IMR-90 (cell line): ENCODE data around the gene DELE1. TPM values are rescaled to one million over a fixed set of nuclear protein-coding genes. Genes with fewer than 3 reads are reported as not detected.

Experiments used
- ATAC-seq: fragments of 200-7000 bp; cut with Tn5 transposase; 2 replicates; pipeline ENCODE4 v1.9.1; 2020; ENCODE audit warnings: low read depth, mild to moderate bottlenecking, moderate library complexity
- BruUV-seq: library from RNA; stranded (reverse); fragments of 400-500 nt; replicated peaks from 2 replicates; lab custom pipeline; 2021; lab: Mats Ljungman, UMichigan
- CTCF ChIA-PET: fragments of 300-600 bp; formaldehyde crosslinking; extraction: SDS; loops from one replicate; lab custom pipeline; 2021; ENCODE audit warnings: antibody characterized with exemption; lab: Yijun Ruan, JAX
- POLR2A ChIA-PET: fragments of 300-600 bp; sonication (Branson Sonifier 250); formaldehyde crosslinking; loops from one replicate; lab custom pipeline; 2022; ENCODE audit warnings: antibody characterized with exemption; ENCODE audit not compliant: unreplicated experiment; lab: Charles Lee
- DNase-seq: peaks from one replicate; pipeline ENCODE4 v3.0.0; 2013
- H2AFZ ChIP-seq: replicated peaks from 2 replicates; pipeline ENCODE3; 2013; ENCODE audit warnings: low read length, mild to moderate bottlenecking; ENCODE audit not compliant: poor library complexity
- H2AK5ac ChIP-seq: 2 replicates; pipeline ENCODE4 v1.6.1; 2013; ENCODE audit warnings: low read depth, low read length, inconsistent platforms
- H2AK9ac ChIP-seq: replicated peaks from 2 replicates; pipeline ENCODE3; 2013; ENCODE audit warnings: mild to moderate bottlenecking, low read depth, low read length, moderate library complexity; ENCODE audit not compliant: poor library complexity
- H2BK120ac ChIP-seq: 2 replicates; pipeline ENCODE4 v1.6.1; 2013; ENCODE audit warnings: low read depth, low read length, inconsistent platforms
- H2BK15ac ChIP-seq: 3 replicates; pipeline ENCODE4 v1.6.1; 2013; ENCODE audit warnings: low read depth, low read length, inconsistent platforms
- H2BK20ac ChIP-seq: 2 replicates; pipeline ENCODE4 v1.6.1; 2013; ENCODE audit warnings: low read depth, mild to moderate bottlenecking, inconsistent platforms, low read length, moderate library complexity
- H2BK5ac ChIP-seq: 2 replicates; pipeline ENCODE4 v1.6.1; 2013; ENCODE audit warnings: mild to moderate bottlenecking, low read depth, low read length, inconsistent platforms; ENCODE audit not compliant: poor library complexity, severe bottlenecking
- H3K14ac ChIP-seq: replicated peaks from 2 replicates; pipeline ENCODE4 v1.6.1; 2013; ENCODE audit warnings: low read depth, low read length, inconsistent platforms
- H3K18ac ChIP-seq: 2 replicates; pipeline ENCODE4 v1.6.1; 2013; ENCODE audit warnings: low read depth, low read length, control low read depth
- H3K23ac ChIP-seq: 2 replicates; pipeline ENCODE4 v1.6.1; 2013; ENCODE audit warnings: low read depth, low read length, inconsistent platforms
- H3K27ac ChIP-seq: 2 replicates; pipeline ENCODE4 v1.5.1; 2013; ENCODE audit warnings: mild to moderate bottlenecking, control low read depth, low read length; ENCODE audit not compliant: insufficient read depth
- H3K27me3 ChIP-seq: 2 replicates; pipeline ENCODE4 v1.6.1; 2013; ENCODE audit warnings: low read length; ENCODE audit not compliant: control insufficient read depth, insufficient read depth
- H3K36me3 ChIP-seq: 2 replicates; pipeline ENCODE4 v1.6.1; 2013; ENCODE audit warnings: low read length, mixed read lengths; ENCODE audit not compliant: control insufficient read depth, insufficient read depth
- H3K4ac ChIP-seq: 2 replicates; pipeline ENCODE4 v1.6.1; 2013; ENCODE audit warnings: low read depth, low read length, inconsistent platforms
- H3K4me1 ChIP-seq: 2 replicates; pipeline ENCODE4 v1.6.1; 2013; ENCODE audit warnings: low read length, mixed read lengths; ENCODE audit not compliant: control insufficient read depth, insufficient read depth
- H3K4me2 ChIP-seq: 2 replicates; pipeline ENCODE4 v1.6.1; 2013; ENCODE audit warnings: low read depth, mild to moderate bottlenecking, control low read depth, low read length, moderate library complexity
- H3K4me3 ChIP-seq: 2 replicates; pipeline ENCODE4 v1.5.1; 2013; ENCODE audit warnings: low read depth, mild to moderate bottlenecking, control low read depth, low read length, moderate library complexity; ENCODE audit not compliant: insufficient read depth
- H3K56ac ChIP-seq: 2 replicates; pipeline ENCODE4 v1.6.1; 2013; ENCODE audit warnings: low read length, inconsistent platforms; ENCODE audit not compliant: insufficient read depth; ENCODE audit errors: extremely low read depth
- H3K79me1 ChIP-seq, 2 experiments: 2 replicates each; pipeline ENCODE4 v1.6.1; 2013; ENCODE audit warnings: low read length in 2 of 2, inconsistent platforms in 1 of 2, low read depth in 1 of 2
- H3K9ac ChIP-seq: 2 replicates; pipeline ENCODE4 v1.6.1; 2013; ENCODE audit warnings: low read depth, low read length, control low read depth
- H3K9me1 ChIP-seq: 2 replicates; pipeline ENCODE4 v1.6.1; 2013; ENCODE audit warnings: low read length, inconsistent platforms; ENCODE audit not compliant: insufficient read depth
- H3K9me3 ChIP-seq: 2 replicates; pipeline ENCODE4 v1.6.1; 2013; ENCODE audit warnings: low read length; ENCODE audit not compliant: control insufficient read depth, insufficient read depth
- H4K20me1 ChIP-seq: 2 replicates; pipeline ENCODE4 v1.6.1; 2013; ENCODE audit warnings: low read length, inconsistent platforms; ENCODE audit not compliant: insufficient read depth
- H4K5ac ChIP-seq: 2 replicates; pipeline ENCODE4 v1.6.1; 2013; ENCODE audit warnings: mild to moderate bottlenecking, low read depth, low read length, control low read depth
- H4K8ac ChIP-seq, 2 experiments: 2 replicates each; pipeline ENCODE4 v1.6.1; 2013; ENCODE audit warnings: low read depth in 2 of 2, low read length in 2 of 2, control low read depth in 1 of 2, inconsistent platforms in 1 of 2
- H4K91ac ChIP-seq: 2 replicates; pipeline ENCODE4 v1.6.1; 2013; ENCODE audit warnings: low read depth, low read length, inconsistent platforms; ENCODE audit not compliant: insufficient read depth
- BHLHE40 ChIP-seq: fragments of 150-350 bp; IDR thresholded peaks from 2 replicates; pipeline ENCODE4 v1.6.1; 2016; ENCODE audit warnings: mild to moderate bottlenecking, low read depth, low read length
- CEBPB ChIP-seq: IDR thresholded peaks from 2 replicates; pipeline ENCODE4 v1.6.1; 2012; ENCODE audit warnings: low read depth, low read length, improper control_type of control experiment
- CHD1 ChIP-seq: IDR thresholded peaks from 2 replicates; pipeline ENCODE4 v1.6.1; 2012; ENCODE audit warnings: low read depth, low read length, improper control_type of control experiment
- FOS ChIP-seq: fragments of 150-350 bp; IDR thresholded peaks from 2 replicates; pipeline ENCODE4 v1.6.1; 2016; ENCODE audit warnings: low read depth, low read length
- MAFK ChIP-seq: IDR thresholded peaks from 2 replicates; pipeline ENCODE4 v1.6.1; 2012; ENCODE audit warnings: low read depth, low read length, improper control_type of control experiment
- MAZ ChIP-seq: IDR thresholded peaks from 2 replicates; pipeline ENCODE4 v1.6.1; 2012; ENCODE audit warnings: low read depth, mild to moderate bottlenecking, low read length, improper control_type of control experiment, moderate library complexity, borderline replicate concordance
- MXI1 ChIP-seq: IDR thresholded peaks from 2 replicates; pipeline ENCODE4 v1.6.1; 2012; ENCODE audit warnings: low read depth, mild to moderate bottlenecking, low read length, moderate library complexity, borderline replicate concordance
- NFE2L2 ChIP-seq: fragments of 150-350 bp; IDR thresholded peaks from 2 replicates; pipeline ENCODE4 v1.6.1; 2016; ENCODE audit warnings: low read depth, mild to moderate bottlenecking, low read length
- POLR2A ChIP-seq: IDR thresholded peaks from 2 replicates; pipeline ENCODE4 v1.6.1; 2012; ENCODE audit warnings: mild to moderate bottlenecking, low read depth, low read length
- RAD21 ChIP-seq: IDR thresholded peaks from 2 replicates; pipeline ENCODE4 v1.6.1; 2012; ENCODE audit warnings: low read length, improper control_type of control experiment
- RCOR1 ChIP-seq: IDR thresholded peaks from 2 replicates; pipeline ENCODE4 v1.6.1; 2012; ENCODE audit warnings: mild to moderate bottlenecking, low read length, improper control_type of control experiment; ENCODE audit not compliant: insufficient replicate concordance
- RFX5 ChIP-seq: IDR thresholded peaks from 2 replicates; pipeline ENCODE4 v1.8.0; 2012; ENCODE audit warnings: low read depth, mild to moderate bottlenecking, low read length, moderate library complexity
- SMC3 ChIP-seq: fragments of 150-350 bp; IDR thresholded peaks from 2 replicates; pipeline ENCODE4 v1.6.1; 2016; ENCODE audit warnings: low read depth, mild to moderate bottlenecking, antibody characterized with exemption, low read length, moderate library complexity
- WGBS, 2 experiments: methylation state at CpG; one replicate each; pipeline versions ENCODE4 v1.1.5 to v1.1.7; 2013; ENCODE audit warnings: missing lambda C conversion rate in 2 of 2; ENCODE audit not compliant: insufficient read length in 1 of 2; ENCODE audit errors: extremely low coverage in 2 of 2; 5-methylcytosine and 5-hydroxymethylcytosine counted together
- dilution Hi-C: fragments of 300-500 bp; cut with HindIII; formaldehyde crosslinking; loops from one replicate; pipeline ENCODE4 v1.14.3; 2018; ENCODE audit warnings: low sequenced_read_pairs; ENCODE audit not compliant: unreplicated experiment
- in situ Hi-C: fragments of 300-500 bp; cut with MboI; formaldehyde crosslinking; loops from 3 replicates; pipeline ENCODE4 v1.14.3; 2019; ENCODE audit warnings: low sequenced_read_pairs, inconsistent platforms, mixed read lengths
- intact Hi-C: fragments of 100-400 bp; cut with micrococcal nuclease; formaldehyde crosslinking; loops from 2 replicates; pipeline ENCODE4 v1.10.0; 2022
- polyA plus RNA-seq, 3 experiments: library from polyadenylated mRNA; depleted of rRNA; stranded (reverse); fragments of >200 nt; gene quantifications; 2 replicates each; pipeline ENCODE4 v1.2.3, GENCODE V29; 2012; ENCODE audit warnings: low replicate concordance in 1 of 3
- total RNA-seq: library from RNA; depleted of rRNA; stranded (reverse); fragments of >200 nt; gene quantifications from 2 replicates; pipeline ENCODE4 v1.2.3, GENCODE V29; 2012
- TF ChIP-seq, protein P1 (sequence below): fragments of 150-350 bp; IDR thresholded peaks from 2 replicates; pipeline ENCODE4 v1.6.1; 2017; ENCODE audit warnings: mild to moderate bottlenecking, antibody characterized with exemption, low read length, low read depth
- TF ChIP-seq, protein P2 (sequence below): conservative IDR thresholded peaks from 2 replicates; pipeline ENCODE4 v1.5.1; 2012; ENCODE audit warnings: mild to moderate bottlenecking, low read depth, low read length, improper control_type of control experiment
- TF ChIP-seq, protein P3 (sequence below): fragments of 150-350 bp; IDR thresholded peaks from 2 replicates; pipeline ENCODE4 v1.6.1; 2016; ENCODE audit warnings: low read depth, mild to moderate bottlenecking, low read length, moderate library complexity, borderline replicate concordance

DELE1 gene
- total and polyA plus RNA-seq, 2 of the 4 experiments (the other 2 are of a cell fraction) = 28.0 to 66.1 TPM

DNA sequence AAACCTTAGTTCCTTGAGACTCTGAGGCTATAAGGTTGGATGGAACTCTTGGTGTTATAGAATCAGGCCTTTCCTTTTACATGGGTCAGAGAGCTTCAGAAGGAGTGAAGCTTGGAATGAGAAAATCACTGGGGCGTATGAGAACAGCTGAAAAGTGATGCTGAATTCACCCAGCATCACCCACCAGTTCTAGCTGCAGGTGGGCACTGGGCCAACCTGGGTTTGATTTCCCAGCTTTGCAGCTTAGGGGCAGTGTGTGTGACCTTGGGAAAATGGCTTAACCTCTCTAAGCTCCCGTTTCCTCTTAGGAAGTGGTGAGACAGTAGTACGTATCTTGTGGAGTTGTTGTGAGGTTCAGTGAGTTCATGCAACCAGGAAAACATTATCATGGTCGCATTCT, 23.6 kb downstream of the DELE1 start:
- dilution Hi-C loops = no loop called here
- TF ChIP-seq CEBPB (no peak), SMC3 (no peak), MAZ (no peak), FOS (no peak), POLR2A (no peak), RAD21 (no peak), BHLHE40 (no peak), NFE2L2 (no peak), RCOR1 (no peak), RFX5 (no peak), CHD1 (no peak), MXI1 (no peak), MAFK (no peak)
- TF ChIP-seq, protein P1, sequence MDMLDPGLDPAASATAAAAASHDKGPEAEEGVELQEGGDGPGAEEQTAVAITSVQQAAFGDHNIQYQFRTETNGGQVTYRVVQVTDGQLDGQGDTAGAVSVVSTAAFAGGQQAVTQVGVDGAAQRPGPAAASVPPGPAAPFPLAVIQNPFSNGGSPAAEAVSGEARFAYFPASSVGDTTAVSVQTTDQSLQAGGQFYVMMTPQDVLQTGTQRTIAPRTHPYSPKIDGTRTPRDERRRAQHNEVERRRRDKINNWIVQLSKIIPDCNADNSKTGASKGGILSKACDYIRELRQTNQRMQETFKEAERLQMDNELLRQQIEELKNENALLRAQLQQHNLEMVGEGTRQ = no peak
- TF ChIP-seq, protein P2, sequence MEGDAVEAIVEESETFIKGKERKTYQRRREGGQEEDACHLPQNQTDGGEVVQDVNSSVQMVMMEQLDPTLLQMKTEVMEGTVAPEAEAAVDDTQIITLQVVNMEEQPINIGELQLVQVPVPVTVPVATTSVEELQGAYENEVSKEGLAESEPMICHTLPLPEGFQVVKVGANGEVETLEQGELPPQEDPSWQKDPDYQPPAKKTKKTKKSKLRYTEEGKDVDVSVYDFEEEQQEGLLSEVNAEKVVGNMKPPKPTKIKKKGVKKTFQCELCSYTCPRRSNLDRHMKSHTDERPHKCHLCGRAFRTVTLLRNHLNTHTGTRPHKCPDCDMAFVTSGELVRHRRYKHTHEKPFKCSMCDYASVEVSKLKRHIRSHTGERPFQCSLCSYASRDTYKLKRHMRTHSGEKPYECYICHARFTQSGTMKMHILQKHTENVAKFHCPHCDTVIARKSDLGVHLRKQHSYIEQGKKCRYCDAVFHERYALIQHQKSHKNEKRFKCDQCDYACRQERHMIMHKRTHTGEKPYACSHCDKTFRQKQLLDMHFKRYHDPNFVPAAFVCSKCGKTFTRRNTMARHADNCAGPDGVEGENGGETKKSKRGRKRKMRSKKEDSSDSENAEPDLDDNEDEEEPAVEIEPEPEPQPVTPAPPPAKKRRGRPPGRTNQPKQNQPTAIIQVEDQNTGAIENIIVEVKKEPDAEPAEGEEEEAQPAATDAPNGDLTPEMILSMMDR = no peak
- TF ChIP-seq, protein P3, sequence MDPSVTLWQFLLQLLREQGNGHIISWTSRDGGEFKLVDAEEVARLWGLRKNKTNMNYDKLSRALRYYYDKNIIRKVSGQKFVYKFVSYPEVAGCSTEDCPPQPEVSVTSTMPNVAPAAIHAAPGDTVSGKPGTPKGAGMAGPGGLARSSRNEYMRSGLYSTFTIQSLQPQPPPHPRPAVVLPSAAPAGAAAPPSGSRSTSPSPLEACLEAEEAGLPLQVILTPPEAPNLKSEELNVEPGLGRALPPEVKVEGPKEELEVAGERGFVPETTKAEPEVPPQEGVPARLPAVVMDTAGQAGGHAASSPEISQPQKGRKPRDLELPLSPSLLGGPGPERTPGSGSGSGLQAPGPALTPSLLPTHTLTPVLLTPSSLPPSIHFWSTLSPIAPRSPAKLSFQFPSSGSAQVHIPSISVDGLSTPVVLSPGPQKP = no peak
- Histone ChIP-seq H4K5ac (no peak overlapping the region), H3K36me3 (no peaks in the 10 kb centered on the region), H3K27ac (no peak overlapping the region), H3K27me3 (peaks cover 13% of the 10 kb centered on the region), H3K4me1 (no peaks in the 10 kb centered on the region), H2BK5ac (no peak overlapping the region), H4K20me1 (no peaks in the 10 kb centered on the region), H3K4me2 (no peak overlapping the region), H2AFZ (no peak overlapping the region), H2BK15ac (no peak overlapping the region), H3K9me1 (no peaks in the 10 kb centered on the region), H4K8ac (no peak overlapping the region), H3K9me3 (no peaks in the 10 kb centered on the region), H3K79me1 (no peaks in the 10 kb centered on the region), H3K23ac (no peak overlapping the region), H3K14ac (no peak overlapping the region), H2BK20ac (no peak overlapping the region), H2AK9ac (no peak overlapping the region), H3K4ac (no peak overlapping the region), H3K18ac (no peak overlapping the region), H2AK5ac (no peak overlapping the region), H4K91ac (no peak overlapping the region), H3K4me3 (no peak overlapping the region), H3K56ac (no peak overlapping the region), H3K9ac (no peak overlapping the region), H2BK120ac (no peak overlapping the region)
- ChIA-PET POLR2A (no interaction called here), CTCF (interaction anchor here (1.8 to 2.7 kb wide), 2 partner anchors 13 to 22 kb away, joined by 5 to 15 read pairs; partner anchors contain the start of gene RNF14)
- ATAC-seq (no peak), DNase-seq (no peak)
- BruUV-seq = no TSS peak
- in situ Hi-C loops = no loop called here
- intact Hi-C loops = no loop called here
- WGBS, 2 experiments = no CpG with 5 or more reads among the region's 4 CpGs
